ENCODE results near the gene LMF1.

- TF ChIP-seq CTCF (IDR thresholded peaks at IDR 0.05) (no peak), POLR2A (IDR thresholded peaks at IDR 0.05) (no peak), POLR2AphosphoS5 (IDR thresholded peaks at IDR 0.05) (no peak)
Observed at GRCh38 chr16:962366-962765, 8.4 kb downstream of the LMF1 start.

All from prostate gland (tissue), 2 donors.